Endometrium (tissue), 2 donors: Measurements from ENCODE around the gene NBPF14.
"Not testable (repeated sequence)": the region's sequence is repeated elsewhere in the genome, so short reads cannot be mapped to it uniquely, and the experiment has no call there.

Source experiments
- FAIRE-seq: peaks from 2 replicates; lab custom pipeline; 2012; peaks lifted over from hg19 to GRCh38; lab: Jason Lieb, UNC
- donor health status: control.
- donor health status: control.

The NBPF14 gene, protein sequence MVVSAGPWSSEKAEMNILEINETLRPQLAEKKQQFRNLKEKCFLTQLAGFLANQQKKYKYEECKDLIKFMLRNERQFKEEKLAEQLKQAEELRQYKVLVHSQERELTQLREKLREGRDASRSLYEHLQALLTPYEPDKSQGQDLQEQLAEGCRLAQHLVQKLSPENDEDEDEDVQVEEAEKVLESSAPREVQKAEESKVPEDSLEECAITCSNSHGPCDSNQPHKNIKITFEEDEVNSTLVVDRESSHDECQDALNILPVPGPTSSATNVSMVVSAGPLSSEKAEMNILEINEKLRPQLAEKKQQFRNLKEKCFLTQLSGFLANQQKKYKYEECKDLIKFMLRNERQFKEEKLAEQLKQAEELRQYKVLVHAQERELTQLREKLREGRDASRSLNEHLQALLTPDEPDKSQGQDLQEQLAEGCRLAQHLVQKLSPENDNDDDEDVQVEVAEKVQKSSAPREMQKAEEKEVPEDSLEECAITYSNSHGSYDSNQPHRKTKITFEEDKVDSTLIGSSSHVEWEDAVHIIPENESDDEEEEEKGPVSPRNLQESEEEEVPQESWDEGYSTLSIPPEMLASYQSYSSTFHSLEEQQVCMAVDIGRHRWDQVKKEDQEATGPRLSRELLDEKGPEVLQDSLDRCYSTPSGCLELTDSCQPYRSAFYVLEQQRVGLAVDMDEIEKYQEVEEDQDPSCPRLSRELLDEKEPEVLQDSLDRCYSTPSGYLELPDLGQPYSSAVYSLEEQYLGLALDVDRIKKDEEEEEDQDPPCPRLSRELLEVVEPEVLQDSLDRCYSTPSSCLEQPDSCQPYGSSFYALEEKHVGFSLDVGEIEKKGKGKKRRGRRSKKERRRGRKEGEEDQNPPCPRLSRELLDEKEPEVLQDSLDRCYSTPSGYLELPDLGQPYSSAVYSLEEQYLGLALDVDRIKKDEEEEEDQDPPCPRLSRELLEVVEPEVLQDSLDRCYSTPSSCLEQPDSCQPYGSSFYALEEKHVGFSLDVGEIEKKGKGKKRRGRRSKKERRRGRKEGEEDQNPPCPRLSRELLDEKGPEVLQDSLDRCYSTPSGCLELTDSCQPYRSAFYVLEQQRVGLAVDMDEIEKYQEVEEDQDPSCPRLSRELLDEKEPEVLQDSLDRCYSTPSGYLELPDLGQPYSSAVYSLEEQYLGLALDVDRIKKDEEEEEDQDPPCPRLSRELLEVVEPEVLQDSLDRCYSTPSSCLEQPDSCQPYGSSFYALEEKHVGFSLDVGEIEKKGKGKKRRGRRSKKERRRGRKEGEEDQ (N-terminal part only)

DNA sequence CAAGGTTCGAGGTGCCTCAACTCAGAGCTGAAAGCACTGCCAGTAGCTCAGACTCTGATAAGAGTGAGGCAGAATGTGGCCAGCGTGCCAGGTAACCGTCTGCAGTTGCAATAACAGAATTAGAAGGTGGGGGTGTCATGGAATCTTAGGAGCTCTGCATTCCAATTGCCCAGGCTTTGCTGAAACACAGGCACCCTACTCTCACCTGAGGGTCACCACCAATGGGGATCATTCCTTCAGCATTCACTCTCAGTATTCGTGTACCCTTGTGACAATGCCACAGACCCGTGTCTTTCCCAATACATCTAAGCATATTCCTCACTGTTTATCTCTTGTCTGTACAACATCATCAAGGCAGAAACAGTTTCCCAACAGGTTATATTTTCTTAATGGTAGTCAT, at the start of gene NBPF14:
TSS of gene NBPF14 (minus strand) at position 101 of the 400 bp plus-strand sequence. CDS start 294 bp downstream, outside the sequence.
- FAIRE-seq: not testable (repeated sequence)

DNA sequence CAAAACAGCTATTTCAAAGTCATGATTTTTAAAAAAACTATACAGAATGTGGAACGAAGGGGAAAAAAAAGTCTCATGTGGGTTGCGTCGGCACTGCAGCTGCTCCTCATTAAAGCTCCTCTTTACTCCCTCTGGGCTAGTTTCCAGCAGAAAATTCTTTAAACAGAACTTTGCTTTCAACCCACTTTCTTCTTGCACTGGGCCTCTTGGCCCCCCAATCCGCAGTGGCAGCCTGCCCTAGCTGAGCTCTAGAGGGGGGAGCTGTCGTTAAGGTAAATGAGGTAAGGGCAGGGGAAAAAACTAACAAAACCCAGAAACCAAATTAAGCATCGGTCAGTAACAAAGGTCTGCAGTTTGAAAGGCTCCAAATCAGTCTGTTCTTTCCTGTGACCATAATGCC, 29.6 kb upstream of the NBPF14 start:
- not testable (repeated sequence) for FAIRE-seq

DNA sequence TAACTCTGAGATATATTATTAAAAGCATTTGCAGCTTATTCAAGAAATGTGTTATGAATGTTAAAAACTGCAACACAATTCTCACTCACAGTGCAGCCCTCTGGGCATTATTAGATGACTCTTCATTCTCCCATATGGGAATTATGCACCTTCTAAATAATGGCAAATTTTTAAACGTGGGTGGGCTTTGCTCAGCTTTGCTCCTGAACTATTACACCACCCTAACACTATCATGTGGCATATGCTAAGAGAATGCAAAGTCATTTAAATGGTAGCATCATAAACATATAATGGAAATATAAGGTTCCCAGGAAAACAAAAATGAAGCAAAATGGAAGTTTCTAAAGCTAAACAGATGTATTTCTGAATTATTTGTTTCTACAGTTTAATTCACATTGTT, 22.4 kb upstream of the NBPF14 start:
- not testable (repeated sequence) for FAIRE-seq

DNA sequence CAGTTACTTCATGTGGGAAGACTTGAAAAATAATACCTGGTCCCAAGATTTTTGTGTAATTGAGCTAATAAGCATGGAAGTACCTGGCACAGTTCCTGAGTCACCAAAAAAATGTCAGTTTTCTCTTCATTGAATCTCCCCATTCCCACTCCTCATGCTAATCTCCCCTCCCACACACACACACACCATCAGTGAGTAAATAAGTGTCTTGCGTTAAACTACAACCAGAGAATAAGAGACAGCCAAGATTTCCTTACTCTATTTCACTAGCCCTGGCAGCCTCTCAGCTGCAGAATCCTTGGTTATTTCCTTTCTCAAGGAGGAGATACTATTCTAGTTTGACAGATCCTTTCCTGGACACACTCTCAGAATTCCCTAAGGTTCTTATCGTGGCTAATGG, 9.5 kb upstream of the NBPF14 start:
- FAIRE-seq: not testable (repeated sequence)

DNA sequence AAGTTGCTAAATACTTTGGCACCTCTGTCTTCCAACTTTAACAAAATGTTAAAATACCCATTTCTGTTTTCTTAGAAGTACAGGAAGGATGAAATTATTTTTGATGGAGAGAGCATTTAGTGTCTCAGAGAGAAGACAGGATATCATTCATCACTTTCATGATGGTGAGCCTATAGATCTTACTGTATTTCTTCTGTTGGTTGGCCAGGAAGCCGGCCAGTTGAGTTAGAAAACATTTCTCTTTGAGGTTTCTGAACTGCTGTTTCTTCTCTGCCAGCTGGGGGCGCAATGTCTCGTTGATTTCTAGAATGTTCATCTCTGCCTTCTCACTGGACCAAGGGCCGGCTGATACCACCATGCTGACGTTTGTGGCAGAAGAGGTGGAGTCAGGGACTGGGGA, 451 bp downstream of the NBPF14 start:
- not testable (repeated sequence) for FAIRE-seq

DNA sequence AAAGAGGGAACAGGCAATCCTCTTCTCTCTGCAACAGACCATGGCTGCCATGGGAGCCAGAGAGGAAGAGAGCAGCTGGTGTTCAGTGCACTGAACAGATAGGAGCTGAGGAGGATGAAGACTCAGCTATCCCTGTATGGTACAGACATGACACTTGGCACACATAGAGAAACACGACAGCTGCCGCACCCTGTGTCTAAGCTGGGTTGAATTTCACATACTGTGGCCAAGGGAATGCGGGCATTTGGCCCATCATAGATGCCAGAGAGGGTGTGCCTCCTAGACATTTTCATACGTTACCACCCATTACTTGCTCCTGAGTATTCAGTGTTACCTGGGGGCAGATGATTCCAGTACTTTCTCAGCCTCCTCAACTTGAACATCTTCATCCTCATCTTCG, 4.7 kb downstream of the NBPF14 start:
- FAIRE-seq: not testable (repeated sequence)

DNA sequence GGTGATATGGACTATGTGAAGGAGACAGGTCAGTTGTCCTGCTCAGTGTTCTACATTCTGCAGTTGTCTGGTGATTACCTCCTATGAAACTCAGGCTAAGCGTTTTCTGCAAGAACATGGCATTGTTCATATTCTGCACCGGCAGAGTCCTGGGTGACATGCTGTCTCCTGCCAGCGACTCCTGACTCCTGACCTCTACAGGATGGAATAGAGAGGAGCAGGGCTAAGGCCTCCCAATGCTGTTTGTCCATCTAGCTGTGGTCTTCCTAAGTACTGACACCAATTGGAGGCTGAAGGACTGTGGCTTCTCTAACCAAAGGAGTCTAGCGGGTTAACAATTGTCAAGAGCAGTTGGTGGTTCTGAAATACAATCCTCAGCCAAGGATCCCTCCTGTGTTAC, 63.7 kb downstream of the NBPF14 start:
- not testable (repeated sequence) for FAIRE-seq

DNA sequence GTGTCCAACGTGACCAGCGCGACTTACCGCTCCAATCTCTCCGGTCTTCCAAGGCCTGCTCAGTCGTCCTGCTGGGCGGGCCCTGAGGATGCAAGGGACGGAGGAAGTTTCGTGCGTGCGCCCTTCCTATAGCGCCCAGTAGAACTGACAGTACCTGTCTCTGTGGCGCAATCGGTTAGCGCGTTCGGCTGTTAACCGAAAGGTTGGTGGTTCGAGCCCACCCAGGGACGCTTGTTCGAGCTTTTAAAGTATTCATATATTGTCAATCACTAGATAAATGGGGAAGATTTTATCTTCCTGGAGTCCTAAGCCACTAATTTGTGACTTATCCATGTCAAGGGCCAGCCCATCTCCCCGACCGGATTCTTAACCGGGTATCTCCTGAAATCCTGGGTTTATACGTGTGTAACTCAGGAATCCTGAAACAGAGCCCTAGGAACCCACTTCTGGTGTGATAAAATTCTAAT, 66.7 kb downstream of the NBPF14 start:
- FAIRE-seq: not testable (repeated sequence)

DNA sequence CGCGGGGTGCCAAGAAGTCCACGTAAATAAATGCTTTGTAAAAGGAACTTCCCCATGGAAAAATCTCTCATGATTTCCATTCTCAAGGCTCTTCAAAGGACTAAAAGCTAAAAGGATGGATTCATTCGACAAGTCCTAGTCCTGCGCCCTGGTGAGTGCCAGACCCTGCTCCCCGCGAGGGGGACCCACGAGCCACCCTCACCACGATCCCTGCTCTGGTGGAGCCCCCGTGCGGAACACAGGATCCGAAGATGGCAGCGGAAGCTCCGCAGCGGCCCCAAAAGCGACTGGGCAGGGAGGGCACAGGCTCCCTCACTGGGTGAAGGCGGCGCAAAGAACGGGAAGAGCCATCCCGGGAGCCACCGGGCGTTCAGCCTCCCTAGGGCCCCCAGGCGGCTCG, 67.2 kb downstream of the NBPF14 start:
- not testable (repeated sequence) for FAIRE-seq

DNA sequence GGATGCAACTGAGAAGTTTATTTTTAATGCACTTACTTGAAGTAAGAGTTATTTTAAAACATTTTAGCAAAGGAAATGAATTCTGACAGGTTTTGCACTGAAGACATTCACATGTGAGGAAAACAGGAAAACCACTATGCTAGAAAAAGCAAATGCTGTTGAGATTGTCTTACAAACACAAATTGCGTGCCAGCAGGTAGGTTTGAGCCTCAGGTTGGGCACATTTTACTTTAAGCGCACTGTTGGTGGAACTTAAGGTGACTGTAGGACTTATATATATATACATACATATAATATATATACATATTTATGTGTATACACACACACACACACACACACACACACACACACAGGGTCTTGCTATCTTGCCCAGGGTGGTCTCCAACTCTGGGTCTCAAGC, 69.2 kb downstream of the NBPF14 start:
- not testable (repeated sequence) for FAIRE-seq

DNA sequence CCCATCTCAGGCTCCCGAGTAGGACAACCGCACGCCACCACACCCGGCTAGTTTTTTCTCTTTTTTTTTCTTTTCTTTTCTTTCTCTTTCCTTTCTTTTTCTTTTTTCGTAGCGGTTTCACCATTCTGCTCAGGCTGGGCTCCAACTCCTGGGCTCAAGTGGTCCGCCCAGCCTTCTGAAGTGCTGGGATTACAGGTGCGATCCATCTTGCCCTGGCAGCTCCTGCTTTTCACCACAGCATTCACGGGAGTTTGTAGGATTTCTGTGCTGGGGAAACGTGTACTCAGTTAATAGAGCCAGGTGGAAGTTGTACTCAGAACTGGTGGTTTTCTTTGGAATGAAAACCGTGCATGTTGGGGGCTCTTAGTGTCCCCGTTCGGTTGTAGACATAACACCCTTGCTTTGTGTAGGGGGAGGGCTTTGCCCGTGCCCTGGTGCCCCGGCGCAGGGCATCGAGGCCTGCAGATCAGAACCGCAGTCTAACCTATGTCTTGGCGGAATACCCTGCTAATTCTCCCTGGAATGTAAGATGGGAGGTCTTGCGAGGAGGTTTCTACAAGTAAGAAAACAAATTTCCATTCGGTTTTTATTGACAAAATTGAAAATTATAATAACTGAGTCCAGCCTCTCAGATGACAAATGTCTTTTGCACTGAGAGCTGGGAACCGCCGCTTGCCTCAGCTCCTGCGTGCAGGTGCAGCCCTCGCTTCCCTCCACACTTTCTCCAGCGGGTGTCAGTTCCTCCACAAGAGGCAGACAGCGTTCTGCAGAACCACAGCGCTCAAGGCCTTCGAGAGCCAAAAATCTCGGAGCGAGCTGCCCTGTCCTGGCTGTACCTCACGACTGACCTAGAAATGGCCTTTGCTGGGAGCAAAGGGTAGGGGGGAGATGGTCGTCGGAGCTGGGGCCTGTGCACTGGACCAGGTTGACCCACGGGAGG, 72.3 kb downstream of the NBPF14 start:
- not testable (repeated sequence) for FAIRE-seq

DNA sequence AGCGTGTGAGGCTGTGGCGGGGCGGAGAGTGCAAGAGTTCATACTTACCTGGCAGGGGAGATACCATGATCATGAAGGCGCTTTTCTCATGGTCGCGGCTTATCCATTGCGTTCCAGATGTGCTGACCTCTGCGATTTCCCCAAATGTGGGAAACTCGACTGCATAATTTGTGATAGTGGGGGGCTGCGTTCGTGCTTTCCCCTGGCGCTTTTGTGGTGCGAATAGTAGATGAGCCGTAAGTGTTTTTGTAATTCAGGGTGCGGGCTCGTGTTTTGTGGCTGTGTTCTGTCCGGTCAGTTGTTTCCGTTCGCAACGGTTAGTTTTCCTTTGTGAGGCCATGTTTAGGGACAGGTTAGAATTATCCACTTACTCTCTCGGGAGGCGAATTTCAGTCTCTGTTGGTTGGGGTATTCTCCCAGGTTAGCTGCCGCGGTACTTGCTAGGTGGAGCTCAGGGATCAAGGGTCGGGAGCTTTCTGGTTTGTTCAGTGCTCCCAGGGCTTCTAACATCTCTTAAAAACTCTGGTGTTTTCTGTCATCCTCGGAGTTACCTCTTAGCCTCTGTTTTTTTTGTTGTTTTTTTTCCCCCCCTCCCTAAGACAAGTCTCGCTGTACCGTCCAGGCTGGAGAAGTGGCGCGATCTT, 73.1 kb downstream of the NBPF14 start:
- not testable (repeated sequence) for FAIRE-seq

DNA sequence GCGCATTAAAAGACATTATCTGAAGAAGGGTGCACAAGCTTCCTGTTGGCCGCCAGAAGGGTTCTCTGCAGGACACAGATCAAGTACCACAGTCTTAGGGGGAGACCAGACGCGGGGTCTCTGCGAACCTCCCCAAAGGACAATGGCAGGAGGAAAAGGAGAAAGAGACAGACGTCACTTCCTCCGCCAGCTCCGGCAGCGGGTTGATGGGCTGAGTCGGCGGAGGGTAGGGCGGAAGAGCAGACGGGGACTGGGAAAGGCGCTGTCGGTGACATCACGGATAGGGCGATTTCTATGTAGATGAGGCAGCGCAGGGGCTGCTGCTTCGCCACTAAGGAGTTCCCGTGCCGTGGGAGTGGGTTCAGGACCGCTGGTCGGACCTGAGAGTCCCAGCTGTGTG, 73.7 kb downstream of the NBPF14 start:
- FAIRE-seq: not testable (repeated sequence)

DNA sequence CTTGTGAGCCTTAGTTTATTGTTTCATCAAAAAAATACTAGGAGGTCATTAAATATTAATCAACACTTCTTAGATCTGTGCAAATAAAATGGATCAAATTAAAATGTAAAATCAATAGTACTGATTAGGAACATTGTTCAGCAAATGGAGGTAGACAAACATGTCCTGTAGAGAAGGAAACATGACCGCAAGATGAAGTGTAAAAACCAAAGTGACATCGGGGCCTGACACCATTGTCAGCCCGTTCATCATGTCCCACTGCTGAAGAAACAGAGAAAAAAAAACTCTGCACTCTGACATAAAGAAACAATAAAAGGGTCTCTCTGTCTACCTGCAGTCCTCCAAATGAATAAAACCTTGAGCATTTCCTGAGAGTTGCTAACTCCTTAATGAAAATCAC, 81.5 kb downstream of the NBPF14 start:
- not testable (repeated sequence) for FAIRE-seq

DNA sequence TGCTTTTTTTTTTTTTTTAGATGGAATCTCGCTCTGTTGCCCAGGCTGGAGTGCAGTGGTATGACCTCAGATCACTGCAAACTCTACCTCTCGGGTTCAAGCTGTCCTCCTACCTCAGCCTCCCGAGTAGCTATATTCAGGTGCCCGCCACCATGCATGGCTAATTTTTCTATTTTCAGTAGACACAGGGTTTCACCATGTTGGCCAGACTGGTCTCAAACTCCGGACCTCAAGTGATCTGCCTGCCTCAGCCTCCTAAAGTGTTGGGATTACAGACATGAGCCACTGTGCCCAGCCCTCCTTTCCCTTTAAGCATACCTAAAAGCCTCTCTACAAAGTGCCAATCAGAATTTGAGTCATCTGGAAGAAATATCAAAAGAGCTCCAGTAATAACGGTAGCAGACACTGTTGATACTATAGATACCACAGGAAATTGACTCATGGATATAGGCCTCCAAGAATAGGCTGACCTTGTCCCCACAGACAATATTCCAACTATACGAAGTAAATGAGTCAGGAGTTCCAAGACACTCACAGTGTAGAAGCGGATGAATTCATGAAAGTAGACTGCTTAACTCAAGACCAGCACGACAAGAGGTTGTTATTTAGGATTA, 83.1 kb downstream of the NBPF14 start:
- FAIRE-seq: not testable (repeated sequence)

DNA sequence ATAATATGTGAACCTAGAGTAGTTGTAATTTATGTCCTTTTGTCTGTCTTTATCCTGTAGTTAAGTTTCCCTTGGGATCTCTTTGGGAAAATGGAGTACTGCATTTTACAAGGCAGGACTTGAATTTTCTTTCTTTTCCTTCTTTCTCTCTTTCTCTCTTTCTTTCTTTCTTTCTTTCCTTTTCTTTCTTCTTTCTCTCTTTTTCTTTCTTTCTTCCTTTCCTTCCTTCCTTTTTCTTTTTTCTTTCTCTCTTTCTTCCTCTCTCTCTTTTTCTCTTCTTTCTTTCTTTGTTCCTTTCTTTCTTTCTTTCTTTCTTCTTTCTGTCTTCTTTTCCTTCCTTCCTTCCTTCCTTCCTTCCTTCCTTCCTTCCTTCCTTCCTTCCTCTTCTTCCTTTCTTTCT, 101.9 kb downstream of the NBPF14 start:
- not testable (repeated sequence) for FAIRE-seq

DNA sequence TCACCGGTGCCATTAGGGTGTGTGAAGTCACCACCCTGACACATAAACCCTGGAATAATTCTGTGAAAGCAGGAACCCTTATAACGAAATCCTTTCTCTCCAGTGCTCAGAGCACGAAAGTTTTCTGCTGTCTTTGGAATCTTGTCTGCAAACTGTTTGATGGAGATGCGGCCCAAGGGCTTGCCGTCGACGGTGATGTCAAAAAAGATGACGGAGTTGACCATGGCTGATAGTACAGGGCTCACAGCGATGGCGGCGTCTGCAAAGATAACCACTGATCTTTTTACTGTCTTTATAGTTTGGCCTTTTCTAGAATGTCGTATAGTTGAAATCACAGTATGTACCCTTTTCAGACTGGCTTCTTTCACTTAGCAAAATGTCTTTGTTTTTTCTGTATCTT, 112.8 kb downstream of the NBPF14 start, which contains the start of gene PPIAL4G:
TSS of gene PPIAL4G (minus strand) at position 274 of the 400 bp plus-strand sequence. CDS start at position 224, 50 bp downstream.
- not testable (repeated sequence) for FAIRE-seq
